Measurements from ENCODE around the gene SREBF2. TPM values are rescaled to one million over a fixed set of nuclear protein-coding genes. Genes with fewer than 3 reads are reported as not detected.

Gene SREBF2
- total RNA-seq, 6 donors from 2014 or later, result 124 to 175 (median 145) TPM

GRCh38 chr22:41826430-41827383 is 6.2 kb upstream of the SREBF2 start:
- H3K4me3 ChIP-seq, result no peak overlapping the region
- H3K9me3 ChIP-seq, result no peaks in the 10 kb centered on the region
- TF ChIP-seq POLR2AphosphoS5 (IDR thresholded peaks at IDR 0.05) (no peak), EP300 (IDR thresholded peaks at IDR 0.05) (no peak), POLR2A (IDR thresholded peaks at IDR 0.05) (no peak)
- TF ChIP-seq, protein P1, sequence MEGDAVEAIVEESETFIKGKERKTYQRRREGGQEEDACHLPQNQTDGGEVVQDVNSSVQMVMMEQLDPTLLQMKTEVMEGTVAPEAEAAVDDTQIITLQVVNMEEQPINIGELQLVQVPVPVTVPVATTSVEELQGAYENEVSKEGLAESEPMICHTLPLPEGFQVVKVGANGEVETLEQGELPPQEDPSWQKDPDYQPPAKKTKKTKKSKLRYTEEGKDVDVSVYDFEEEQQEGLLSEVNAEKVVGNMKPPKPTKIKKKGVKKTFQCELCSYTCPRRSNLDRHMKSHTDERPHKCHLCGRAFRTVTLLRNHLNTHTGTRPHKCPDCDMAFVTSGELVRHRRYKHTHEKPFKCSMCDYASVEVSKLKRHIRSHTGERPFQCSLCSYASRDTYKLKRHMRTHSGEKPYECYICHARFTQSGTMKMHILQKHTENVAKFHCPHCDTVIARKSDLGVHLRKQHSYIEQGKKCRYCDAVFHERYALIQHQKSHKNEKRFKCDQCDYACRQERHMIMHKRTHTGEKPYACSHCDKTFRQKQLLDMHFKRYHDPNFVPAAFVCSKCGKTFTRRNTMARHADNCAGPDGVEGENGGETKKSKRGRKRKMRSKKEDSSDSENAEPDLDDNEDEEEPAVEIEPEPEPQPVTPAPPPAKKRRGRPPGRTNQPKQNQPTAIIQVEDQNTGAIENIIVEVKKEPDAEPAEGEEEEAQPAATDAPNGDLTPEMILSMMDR (IDR thresholded peaks at IDR 0.05), result no peak
- H3K4me1 ChIP-seq, result peaks cover 12 to 26% (median 20%) of the 10 kb centered on the region in 4 donors
- no peaks in the 10 kb centered on the region for H3K27me3 ChIP-seq
- no peak for ATAC-seq (ENCODE audit: low FRiP score in 2 of 2)
- 68 to 76% methylated on average over 8 to 11 of the region's 11 CpGs for WGBS, 2 donors
- H3K27ac ChIP-seq, result peak overlapping the region in 2 of 4 donors; percentile 11 to 56
- DNase-seq, result no peak
- no peaks in the 10 kb centered on the region for H3K36me3 ChIP-seq

GRCh38 chr22:41827671-41828070 is 5.2 kb upstream of the SREBF2 start:
- DNase-seq (no peak), ATAC-seq (ENCODE audit: low FRiP score in 2 of 2) (no peak)
- Histone ChIP-seq H3K4me3 (no peak overlapping the region), H3K4me1 (peaks cover 12 to 29% (median 25%) of the 10 kb centered on the region in 4 donors), H3K27ac (no peak overlapping the region), H3K9me3 (no peaks in the 10 kb centered on the region), H3K27me3 (no peaks in the 10 kb centered on the region), H3K36me3 (no peaks in the 10 kb centered on the region)
- no peak for TF ChIP-seq EP300 (IDR thresholded peaks at IDR 0.05)
- TF ChIP-seq POLR2AphosphoS5 (IDR thresholded peaks at IDR 0.05), result no peak
- no peak for TF ChIP-seq POLR2A (IDR thresholded peaks at IDR 0.05)
- TF ChIP-seq, protein P1 (IDR thresholded peaks at IDR 0.05), result no peak
- WGBS, 2 donors, result 86 to 87% methylated on average over 5 to 6 of the region's 6 CpGs

GRCh38 chr22:41828516-41828915 is 4.4 kb upstream of the SREBF2 start:
- no peak for TF ChIP-seq POLR2A (IDR thresholded peaks at IDR 0.05)
- WGBS, 2 donors, result 88 to 95% methylated on average over 4 of the region's 4 CpGs
- peaks cover 12 to 29% (median 25%) of the 10 kb centered on the region in 4 donors for H3K4me1 ChIP-seq
- no peak overlapping the region for H3K27ac ChIP-seq
- no peak overlapping the region for H3K4me3 ChIP-seq
- H3K27me3 ChIP-seq, result no peaks in the 10 kb centered on the region
- no peaks in the 10 kb centered on the region for H3K9me3 ChIP-seq
- ATAC-seq (ENCODE audit: low FRiP score in 2 of 2) (no peak), DNase-seq (no peak)
- H3K36me3 ChIP-seq, result no peaks in the 10 kb centered on the region

DNA sequence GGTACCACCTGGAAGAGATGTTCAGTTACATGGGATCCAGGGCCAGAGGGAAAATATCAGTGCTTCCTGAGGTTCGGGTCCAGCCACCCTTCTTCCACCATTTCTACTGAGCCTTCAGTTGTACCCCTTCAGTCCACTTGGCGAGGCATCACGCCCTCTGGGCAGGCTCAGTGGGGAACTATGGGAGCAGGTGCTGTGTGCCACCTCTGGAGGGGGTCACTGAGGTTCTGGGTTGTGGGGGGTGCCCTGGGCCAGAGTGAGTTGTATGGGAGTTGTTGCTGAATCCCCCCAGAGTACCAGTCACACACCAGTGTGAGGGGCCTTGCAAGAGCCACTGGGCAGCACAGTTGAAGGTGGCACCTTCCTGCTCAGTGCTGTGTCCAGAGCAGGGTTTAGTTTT is 2.7 kb upstream of the SREBF2 start:
- Histone ChIP-seq H3K27ac (no peak overlapping the region), H3K4me3 (no peak overlapping the region), H3K4me1 (peaks cover 22 to 42% (median 27%) of the 10 kb centered on the region in 4 donors), H3K27me3 (no peaks in the 10 kb centered on the region), H3K9me3 (no peaks in the 10 kb centered on the region), H3K36me3 (no peaks in the 10 kb centered on the region)
- TF ChIP-seq POLR2A (IDR thresholded peaks at IDR 0.05) (no peak), POLR2AphosphoS5 (IDR thresholded peaks at IDR 0.05) (no peak), EP300 (IDR thresholded peaks at IDR 0.05) (no peak)
- TF ChIP-seq, protein P1 (IDR thresholded peaks at IDR 0.05), result no peak
- DNase-seq, result no peak
- ATAC-seq (ENCODE audit: low FRiP score in 2 of 2), result no peak
- WGBS, 2 donors, result 93 to 100% methylated on average over 2 to 3 of the region's 3 CpGs

DNA sequence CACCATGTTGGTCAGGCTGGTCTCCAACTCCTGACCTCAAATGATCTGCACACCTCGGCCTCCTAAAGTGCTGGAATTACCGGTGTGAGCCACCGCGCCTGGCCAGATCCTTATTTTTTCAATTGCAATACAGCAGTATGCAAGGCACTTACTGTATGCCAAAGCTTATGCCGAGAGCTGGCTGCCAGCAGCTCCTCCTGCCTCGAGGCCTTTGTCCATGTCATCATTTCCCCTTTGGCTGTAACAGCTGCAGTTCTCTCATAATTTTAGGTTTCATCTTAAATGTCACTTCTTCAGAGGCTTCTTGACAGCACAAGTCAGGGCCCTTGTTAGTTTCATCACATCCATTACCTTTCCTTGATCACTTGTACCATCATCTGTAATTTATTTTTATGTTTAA is 1.5 kb upstream of the SREBF2 start:
- Histone ChIP-seq H3K27ac (peak overlapping the region in 2 of 4 donors; percentile 91 to 95), H3K36me3 (peaks cover 0 to 6% (median 3%) of the 10 kb centered on the region in 4 donors), H3K9me3 (no peaks in the 10 kb centered on the region), H3K4me3 (no peak overlapping the region), H3K27me3 (no peaks in the 10 kb centered on the region), H3K4me1 (peaks cover 12 to 45% (median 20%) of the 10 kb centered on the region in 4 donors)
- 55 to 58% methylated on average over 6 of the region's 6 CpGs for WGBS, 2 donors
- no peak for DNase-seq
- ATAC-seq (ENCODE audit: low FRiP score in 2 of 2), result no peak
- TF ChIP-seq EP300 (IDR thresholded peaks at IDR 0.05) (no peak), POLR2AphosphoS5 (IDR thresholded peaks at IDR 0.05) (no peak), POLR2A (IDR thresholded peaks at IDR 0.05) (no peak)
- TF ChIP-seq, protein P1 (IDR thresholded peaks at IDR 0.05), result no peak

Data from upper lobe of left lung (tissue), 6 donors.